PFSK-1 (cell line): Measurements from ENCODE around the gene DPCD.

Source experiments
- POLR2AphosphoS5 ChIP-seq: IDR thresholded peaks from 2 replicates; pipeline ENCODE4 v1.6.1; 2012; ENCODE audit warnings: low read depth, mild to moderate bottlenecking, control low read depth, low read length, moderate library complexity
- TAF1 ChIP-seq: IDR thresholded peaks from 2 replicates; pipeline ENCODE4 v1.6.1; 2012; ENCODE audit warnings: low read length, control low read depth, borderline replicate concordance; ENCODE audit not compliant: insufficient read depth

- TF ChIP-seq TAF1 = no peak
- no peak for TF ChIP-seq POLR2AphosphoS5
Observed at GRCh38 chr10:101576211-101576863, 11.8 kb upstream of the DPCD start.
